CD4-positive, alpha-beta T cell treated with Interleukin-17A for 4 hours (primary cell): Measurements from ENCODE around the gene FOXL3.
"Not testable (repeated sequence)": the region's sequence is repeated elsewhere in the genome, so short reads cannot be mapped to it uniquely, and the experiment has no call there.

ENCODE experiments used
- DNase-seq: peaks from one replicate; pipeline ENCODE4 v3.0.0-alpha.2; 2020; ENCODE audit warnings: mixed read lengths

Gene FOXL3

GRCh38 chr7:255721-256361 lies 34.1 kb upstream of the FOXL3 start:
- no peak for DNase-seq

GRCh38 chr7:256461-256940 lies 33.5 kb upstream of the FOXL3 start:
- no peak for DNase-seq

GRCh38 chr7:256981-257646 lies 32.9 kb upstream of the FOXL3 start:
- DNase-seq = no peak

GRCh38 chr7:257647-257992 lies 32.4 kb upstream of the FOXL3 start:
- no peak for DNase-seq

- DNase-seq = no peak
These were observed 31.3 kb upstream of the FOXL3 start for GRCh38 chr7:258476-259190.

- DNase-seq = no peak
These were observed 30.8 kb upstream of the FOXL3 start for GRCh38 chr7:259191-259505.

- no peak for DNase-seq
These were observed 30.1 kb upstream of the FOXL3 start for GRCh38 chr7:259751-260405.

GRCh38 chr7:260441-261281 lies 29.3 kb upstream of the FOXL3 start:
- no peak for DNase-seq

- no peak for DNase-seq
These were observed 28.4 kb upstream of the FOXL3 start for GRCh38 chr7:261341-262250.

GRCh38 chr7:262251-262572 lies 27.8 kb upstream of the FOXL3 start:
- DNase-seq = no peak

- not testable (repeated sequence) for DNase-seq
These were observed 27.2 kb upstream of the FOXL3 start for GRCh38 chr7:262631-263311.

- DNase-seq = not testable (repeated sequence)
These were observed 26.3 kb upstream of the FOXL3 start for GRCh38 chr7:263483-264351.

- DNase-seq = no peak
These were observed 25.3 kb upstream of the FOXL3 start for GRCh38 chr7:264541-265191.

GRCh38 chr7:265192-265997 lies 24.6 kb upstream of the FOXL3 start:
- DNase-seq = no peak

- no peak for DNase-seq
These were observed 23.7 kb upstream of the FOXL3 start for GRCh38 chr7:265998-266850.

GRCh38 chr7:266851-267840 lies 22.8 kb upstream of the FOXL3 start:
- DNase-seq = no peak
